SK-MEL-5 (cell line): Measurements from ENCODE around the gene PYGO1. TPM values are rescaled to one million over a fixed set of nuclear protein-coding genes. Genes with fewer than 3 reads are reported as not detected.

Experiments
- total RNA-seq: library from RNA; depleted of rRNA; stranded (reverse); fragments of >200 nt; shearing (Covaris generic); gene quantifications from 2 replicates; pipeline ENCODE4 v1.2.3, GENCODE V29; 2014; rRNA removed

The PYGO1 gene
- total RNA-seq, 1 experiment from 2014 or later: 11.8 TPM

Other genes starting within 250 kb of the PYGO1 start
- 61.7 and 69.8 TPM in 2 replicates for gene CCPG1, start 180.0 kb downstream of the PYGO1 start, total RNA-seq
- 3.9 and 4.1 TPM in 2 replicates for gene PIERCE2, start 179.8 kb downstream of the PYGO1 start, total RNA-seq
- gene DNAAF4, start 80.1 kb downstream of the PYGO1 start, total RNA-seq: 0.37 and 1.6 TPM in 2 replicates
- gene PRTG, start 154.8 kb upstream of the PYGO1 start, total RNA-seq: 11.3 and 16.4 TPM in 2 replicates